Fibroblast of lung (primary cell): ENCODE data around the gene HSPBAP1.

ENCODE experiments used
- EZH2 ChIP-seq: IDR thresholded peaks from 2 replicates; pipeline ENCODE4 v1.5.1; 2012; ENCODE audit warnings: low read length, control low read depth, mild to moderate bottlenecking; ENCODE audit errors: missing control alignments
- TF ChIP-seq, protein P1 (sequence below), 2 donors: IDR thresholded peaks in 1 of 2; conservative IDR thresholded peaks in 1 of 2; 1 replicate in 1 of 2; 2 replicates in 1 of 2; pipeline ENCODE4 v1.5.1; 2011 to 2012; ENCODE audit warnings: low read length in 2 of 2, control low read depth in 1 of 2, inconsistent platforms in 1 of 2, low read depth in 1 of 2, mild to moderate bottlenecking in 1 of 2

GRCh38 chr3:122728756-122729514, 64.7 kb downstream of the HSPBAP1 start:
- TF ChIP-seq, protein P1, sequence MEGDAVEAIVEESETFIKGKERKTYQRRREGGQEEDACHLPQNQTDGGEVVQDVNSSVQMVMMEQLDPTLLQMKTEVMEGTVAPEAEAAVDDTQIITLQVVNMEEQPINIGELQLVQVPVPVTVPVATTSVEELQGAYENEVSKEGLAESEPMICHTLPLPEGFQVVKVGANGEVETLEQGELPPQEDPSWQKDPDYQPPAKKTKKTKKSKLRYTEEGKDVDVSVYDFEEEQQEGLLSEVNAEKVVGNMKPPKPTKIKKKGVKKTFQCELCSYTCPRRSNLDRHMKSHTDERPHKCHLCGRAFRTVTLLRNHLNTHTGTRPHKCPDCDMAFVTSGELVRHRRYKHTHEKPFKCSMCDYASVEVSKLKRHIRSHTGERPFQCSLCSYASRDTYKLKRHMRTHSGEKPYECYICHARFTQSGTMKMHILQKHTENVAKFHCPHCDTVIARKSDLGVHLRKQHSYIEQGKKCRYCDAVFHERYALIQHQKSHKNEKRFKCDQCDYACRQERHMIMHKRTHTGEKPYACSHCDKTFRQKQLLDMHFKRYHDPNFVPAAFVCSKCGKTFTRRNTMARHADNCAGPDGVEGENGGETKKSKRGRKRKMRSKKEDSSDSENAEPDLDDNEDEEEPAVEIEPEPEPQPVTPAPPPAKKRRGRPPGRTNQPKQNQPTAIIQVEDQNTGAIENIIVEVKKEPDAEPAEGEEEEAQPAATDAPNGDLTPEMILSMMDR (conservative IDR thresholded peaks at IDR 0.05 in 1 of 2, IDR thresholded peaks at IDR 0.05 in 1 of 2; ENCODE audit: low read depth in 1 of 2, low read length in 2 of 2): no peak
- no peak for TF ChIP-seq EZH2
